Stimulated activated CD8-positive, alpha-beta memory T cell treated with anti-CD3 and anti-CD28 coated beads, Interleukin-4, amount 100 ng/mL, for 24 hours (primary cell): Measurements from ENCODE around the gene CFAP45.

Experiments
- DNase-seq: peaks from one replicate; pipeline ENCODE4 v3.0.0-alpha.2; 2020; ENCODE audit warnings: low read depth

The CFAP45 gene

GRCh38 chr1:159849626-159850366 is 50.2 kb downstream of the CFAP45 start:
- no peak for DNase-seq

DNA sequence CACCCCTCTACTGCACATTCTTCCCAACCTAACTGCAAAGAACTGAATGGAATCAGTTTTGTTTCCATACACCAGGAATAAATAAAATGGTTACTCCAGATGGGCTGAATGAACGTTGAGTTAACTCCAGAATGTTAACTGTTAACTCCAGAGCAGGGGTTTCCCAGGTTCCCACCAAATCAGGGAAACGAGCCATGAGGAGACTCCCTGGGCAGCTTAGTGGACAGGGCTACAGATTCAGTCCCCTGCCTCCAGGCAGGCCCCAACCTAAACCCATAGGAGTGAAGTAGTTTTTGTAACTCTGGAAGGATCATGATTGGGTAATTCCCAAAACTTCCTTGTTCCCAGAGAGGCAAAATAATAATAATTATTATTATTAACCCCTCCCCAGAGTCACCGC is 51.6 kb downstream of the CFAP45 start:
- no peak for DNase-seq

DNA sequence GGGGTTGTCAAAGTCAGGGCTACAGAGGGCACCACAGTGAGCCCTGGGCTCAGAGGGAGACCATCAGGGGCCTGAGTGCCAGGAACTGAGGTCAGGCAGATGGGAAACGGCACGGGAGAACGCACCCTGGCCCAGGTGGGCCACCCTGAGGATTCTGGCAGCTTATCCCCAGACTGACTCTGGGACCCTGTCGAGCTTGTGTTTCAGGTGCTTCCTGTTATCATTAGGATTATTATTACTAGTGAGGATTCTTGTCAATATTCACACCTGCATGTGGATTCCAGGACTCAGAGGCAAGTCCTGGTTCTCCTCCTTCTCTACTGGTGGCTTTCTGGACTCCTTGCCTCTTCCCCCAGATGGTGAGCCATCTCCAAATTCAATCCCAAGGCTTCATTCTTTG is 52.7 kb downstream of the CFAP45 start:
- no peak for DNase-seq

DNA sequence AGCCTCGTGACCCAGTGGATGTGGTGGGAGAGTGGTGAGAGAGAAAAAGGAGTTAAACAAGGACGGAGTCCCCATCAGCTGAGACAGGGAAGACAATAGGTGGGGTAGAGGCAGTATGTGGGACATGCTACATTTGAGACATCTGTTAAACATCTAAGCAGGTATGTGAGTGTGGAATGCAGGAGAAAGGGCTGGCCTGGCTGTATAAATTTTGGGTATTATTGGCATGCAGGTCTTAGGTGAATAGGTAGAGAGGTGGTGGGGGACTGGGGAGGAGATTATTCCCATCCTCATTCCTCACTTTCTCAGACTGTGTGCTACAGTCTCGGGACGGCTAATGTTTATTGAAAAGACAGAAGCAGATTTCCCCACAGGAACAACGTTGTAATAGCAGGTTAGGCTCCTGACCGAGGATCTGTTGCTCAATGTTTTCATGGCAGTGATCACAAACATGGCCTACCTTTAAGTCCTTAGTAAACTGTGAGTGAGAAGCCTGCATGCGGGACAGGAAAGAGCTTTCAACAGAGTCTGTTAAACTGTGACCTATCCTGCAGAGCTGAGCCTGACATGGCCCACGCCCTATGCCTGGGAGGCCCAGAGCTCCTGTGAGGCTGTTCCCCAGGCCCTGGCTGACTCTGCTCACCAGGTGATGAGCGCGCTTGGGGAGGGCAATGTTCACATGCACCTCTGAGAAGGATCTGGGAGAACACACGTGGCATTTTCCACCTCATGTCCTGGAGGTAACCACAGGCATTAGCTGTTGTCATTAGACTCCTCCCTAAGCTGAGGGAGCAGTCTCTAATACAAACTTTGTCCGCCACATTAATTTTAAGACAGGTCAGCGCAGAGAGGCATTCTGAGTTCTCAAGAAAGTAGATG is 54.0 kb downstream of the CFAP45 start:
- DNase-seq = no peak

- DNase-seq = no peak
These were observed 56.5 kb downstream of the CFAP45 start for GRCh38 chr1:159843459-159843858.

DNA sequence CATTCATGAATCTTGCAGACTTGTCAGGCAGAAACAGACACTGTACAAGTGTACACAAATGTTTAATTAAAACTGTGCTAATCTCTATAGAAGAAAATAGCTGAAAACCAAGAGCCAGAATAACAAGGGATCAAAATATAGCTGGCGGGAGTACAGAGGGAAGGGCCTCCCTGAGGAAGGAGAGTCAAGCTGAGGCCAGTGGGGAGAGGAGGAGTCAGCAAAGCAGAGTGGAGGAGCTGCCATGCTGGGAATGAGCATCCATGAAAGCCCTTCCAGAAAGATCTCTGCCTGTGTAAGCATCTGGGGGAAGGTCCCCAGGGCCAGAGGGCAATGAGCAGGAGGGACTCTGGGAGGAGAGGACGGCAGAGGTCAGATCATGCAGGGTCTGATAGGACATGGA is 58.2 kb downstream of the CFAP45 start:
- no peak for DNase-seq

GRCh38 chr1:159839116-159839849 is 60.7 kb downstream of the CFAP45 start:
- no peak for DNase-seq

DNA sequence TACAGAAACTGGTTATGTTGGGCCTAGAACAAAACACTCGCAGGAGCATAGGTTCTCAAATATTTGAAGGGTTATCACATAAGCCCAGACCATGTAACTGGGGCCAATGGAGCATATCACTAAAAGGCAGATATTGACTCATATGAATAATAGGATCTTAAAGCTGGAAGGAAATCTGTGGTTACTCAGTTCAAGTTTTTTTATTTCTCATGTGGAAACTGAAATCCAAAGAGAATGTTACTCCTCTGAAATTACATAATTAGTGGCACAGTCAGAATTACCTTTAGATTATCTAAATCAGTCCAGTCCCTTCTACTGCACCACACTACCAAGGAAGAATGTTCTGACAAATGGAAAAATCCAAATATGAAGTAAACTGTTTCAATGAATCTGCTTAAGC is 61.2 kb downstream of the CFAP45 start:
- no peak for DNase-seq

- DNase-seq = no peak
These were observed 64.0 kb downstream of the CFAP45 start for GRCh38 chr1:159835862-159836525.

GRCh38 chr1:159835356-159835755 is 64.6 kb downstream of the CFAP45 start:
- DNase-seq = no peak

GRCh38 chr1:159832309-159832708 is 67.7 kb downstream of the CFAP45 start:
- DNase-seq = no peak

DNA sequence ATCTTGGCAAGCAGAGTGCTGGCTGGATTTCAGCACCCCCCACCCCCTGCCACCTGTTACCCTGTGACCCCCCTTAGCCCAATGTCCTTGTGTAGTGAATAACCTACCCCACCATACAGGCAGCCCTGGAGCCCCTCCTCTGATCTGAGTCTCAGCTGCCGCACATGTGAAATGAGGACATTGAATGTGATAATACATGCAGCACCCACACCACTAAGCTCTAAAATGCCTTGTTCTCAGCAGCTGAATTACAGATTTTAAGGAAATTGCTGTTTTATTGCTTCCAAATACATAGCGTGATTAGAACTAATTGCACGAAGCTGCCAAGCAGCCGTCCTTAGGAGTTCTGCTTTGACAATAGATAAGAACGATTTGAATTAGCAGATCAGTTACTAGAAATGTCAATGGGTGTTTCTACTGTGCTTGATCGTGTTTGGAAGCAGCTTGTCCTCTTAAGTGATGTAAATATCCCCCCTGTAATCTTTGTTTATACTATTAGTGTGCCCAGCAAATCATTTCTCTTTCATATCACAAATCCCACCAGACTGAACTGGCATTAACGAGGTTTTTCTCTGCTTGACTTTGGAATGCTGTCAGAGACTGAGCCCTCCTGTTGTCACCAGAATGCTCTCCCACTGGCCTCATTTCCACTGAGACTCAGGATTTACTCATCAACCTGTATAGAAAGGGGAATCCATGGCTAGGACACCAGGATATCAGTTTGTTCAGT is 68.4 kb downstream of the CFAP45 start:
- no peak for DNase-seq

DNA sequence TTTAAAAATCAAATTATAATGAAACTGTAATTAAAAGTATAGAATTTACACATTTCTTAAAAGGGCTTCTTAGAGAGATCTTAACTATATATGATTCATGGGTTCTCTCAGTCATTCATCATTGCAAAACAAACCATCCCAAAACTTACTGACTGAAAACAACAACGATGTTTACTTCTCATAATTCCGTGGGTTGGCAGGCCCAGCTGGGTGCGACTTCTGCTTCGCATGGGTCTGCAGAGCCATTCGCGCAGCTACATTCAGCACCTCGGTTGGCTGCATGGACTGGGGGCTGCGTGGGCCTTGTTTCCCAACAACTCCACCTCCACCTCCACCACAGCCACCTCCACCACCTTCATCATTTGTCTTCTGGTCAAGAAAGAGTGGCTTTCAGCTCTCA is 69.2 kb downstream of the CFAP45 start:
- no peak for DNase-seq

- no peak for DNase-seq
These were observed 70.0 kb downstream of the CFAP45 start for GRCh38 chr1:159829822-159830465.

- DNase-seq = no peak
These were observed 70.7 kb downstream of the CFAP45 start for GRCh38 chr1:159829273-159829634.

GRCh38 chr1:159828581-159829272 is 71.2 kb downstream of the CFAP45 start:
- no peak for DNase-seq

- DNase-seq = no peak
These were observed 71.8 kb downstream of the CFAP45 start for GRCh38 chr1:159828176-159828575.

DNA sequence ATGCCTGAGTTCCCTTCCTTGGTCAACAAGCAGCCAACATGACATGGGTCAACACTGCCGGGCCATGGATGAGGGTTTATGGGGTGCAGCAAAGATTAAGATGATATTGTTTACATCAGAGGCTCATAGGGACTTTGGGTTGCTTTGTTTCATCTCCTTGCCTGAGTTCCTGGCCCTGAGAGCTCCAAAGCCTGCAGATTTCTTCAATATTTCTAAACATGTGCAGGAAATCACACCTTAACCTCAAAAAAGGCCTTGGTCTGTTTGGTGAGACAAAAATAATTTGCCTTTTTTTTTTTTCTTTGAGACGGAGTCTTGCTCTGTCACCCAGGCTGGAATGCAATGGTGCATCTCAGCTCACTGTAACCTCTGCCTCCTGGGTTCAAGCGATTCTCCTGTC is 72.4 kb downstream of the CFAP45 start:
- DNase-seq = no peak

GRCh38 chr1:159827102-159827490 is 72.9 kb downstream of the CFAP45 start:
- DNase-seq = no peak

GRCh38 chr1:159826441-159827101 is 73.4 kb downstream of the CFAP45 start, which contains the start of gene SLAMF8:
Gene SLAMF8 (plus strand): TSS chr1:159826873. CDS start chr1:159826899, 26 bp downstream.
- DNase-seq = peak; percentile 47
